ENCODE results near the gene MMP13. TPM values are rescaled to one million over a fixed set of nuclear protein-coding genes. Genes with fewer than 3 reads are reported as not detected.
"Not testable (repeated sequence)": the region's sequence is repeated elsewhere in the genome, so short reads cannot be mapped to it uniquely, and the experiment has no call there.

The MMP13 gene
- total and polyA plus RNA-seq, 2 donors (not counting 1 experiment from before 2014, with no cell fraction given) = not detected

GRCh38 chr11:102974552-102975280, 19.2 kb upstream of the MMP13 start:
- H3K9ac ChIP-seq (ENCODE audit: low read length) = no peak overlapping the region
- H3K27me3 ChIP-seq (replicated peaks in 1 of 4; ENCODE audit: control extremely low read depth in 1 of 4, control insufficient read depth in 3 of 4, insufficient read depth in 4 of 4, low read length in 3 of 4) = peaks cover 0 to 3% (median 0%) of the 10 kb centered on the region in 4 experiments
- intact Hi-C loops (cut with micrococcal nuclease) = no loop called here
- H4K20me1 ChIP-seq (ENCODE audit: control insufficient read depth, insufficient read depth, low read length, poor library complexity, severe bottlenecking) = no peaks in the 10 kb centered on the region
- ATAC-seq (ENCODE audit: low read depth) (no peak), DNase-seq (no peak)
- no peaks in the 10 kb centered on the region for H3K9me3 Mint-ChIP-seq (ENCODE audit: insufficient read depth)
- H3K4me2 ChIP-seq (replicated peaks; ENCODE audit: low read depth, low read length, poor library complexity, severe bottlenecking) = no peak overlapping the region
- H3K4me1 Mint-ChIP-seq = no peaks in the 10 kb centered on the region
- H2AFZ ChIP-seq (ENCODE audit: insufficient read depth, low read depth, low read length, poor library complexity, severe bottlenecking) = no peak overlapping the region
- no peaks in the 10 kb centered on the region for H3K79me2 ChIP-seq (ENCODE audit: control insufficient read depth, insufficient read depth, low read length)
- H3K27me3 Mint-ChIP-seq = peaks cover 26% of the 10 kb centered on the region
- no peak overlapping the region for H3K27ac ChIP-seq (ENCODE audit: low read length in 2 of 2)
- H3K4me3 Mint-ChIP-seq = no peak overlapping the region
- H3K4me3 ChIP-seq (ENCODE audit: control extremely low read depth in 1 of 5, extremely low read depth in 1 of 5, insufficient read depth in 1 of 5, low read depth in 2 of 5, low read length in 4 of 5) = no peak overlapping the region
- H3K9me3 ChIP-seq (ENCODE audit: control extremely low read depth in 1 of 3, control insufficient read depth in 2 of 3, insufficient read depth in 1 of 3, low read length in 2 of 3) = no peaks in the 10 kb centered on the region
- WGBS (ENCODE audit: insufficient coverage) = no CpG with 5 or more reads among the region's 5 CpGs
- H3K27ac Mint-ChIP-seq = no peak overlapping the region
- TF ChIP-seq EZH2 (IDR thresholded peaks at IDR 0.05; ENCODE audit: borderline replicate concordance, insufficient read depth, low read depth, low read length, poor library complexity, severe bottlenecking) (no peak), CTCF (IDR thresholded peaks at IDR 0.05) (no peak)
- ChIA-PET CTCF (no interaction called here), POLR2A (no interaction called here)
- H3K4me1 ChIP-seq (ENCODE audit: control insufficient read depth in 2 of 2, insufficient read depth in 2 of 2, low read length in 2 of 2) = no peaks in the 10 kb centered on the region
- H3K36me3 ChIP-seq (replicated peaks in 1 of 2; ENCODE audit: control extremely low read depth in 1 of 2, control insufficient read depth in 1 of 2, extremely low read depth in 1 of 2, insufficient read depth in 2 of 2, low read length in 1 of 2) = no peaks in the 10 kb centered on the region

- CTCF ChIA-PET; H3K27ac Mint-ChIP-seq; H3K9me3 Mint-ChIP-seq (ENCODE audit: insufficient read depth); H3K4me1 ChIP-seq (ENCODE audit: control insufficient read depth in 2 of 2, insufficient read depth in 2 of 2, low read length in 2 of 2); POLR2A ChIA-PET; H3K9ac ChIP-seq (ENCODE audit: low read length); intact Hi-C loops (cut with micrococcal nuclease); H3K27me3 ChIP-seq (replicated peaks in 1 of 4; ENCODE audit: control extremely low read depth in 1 of 4, control insufficient read depth in 3 of 4, insufficient read depth in 4 of 4, low read length in 3 of 4); H3K9me3 ChIP-seq (ENCODE audit: control extremely low read depth in 1 of 3, control insufficient read depth in 2 of 3, insufficient read depth in 1 of 3, low read length in 2 of 3); H3K36me3 ChIP-seq (replicated peaks in 1 of 2; ENCODE audit: control extremely low read depth in 1 of 2, control insufficient read depth in 1 of 2, extremely low read depth in 1 of 2, insufficient read depth in 2 of 2, low read length in 1 of 2); H3K4me1 Mint-ChIP-seq; DNase-seq; ATAC-seq (ENCODE audit: low read depth); H4K20me1 ChIP-seq (ENCODE audit: control insufficient read depth, insufficient read depth, low read length, poor library complexity, severe bottlenecking); H2AFZ ChIP-seq (ENCODE audit: insufficient read depth, low read depth, low read length, poor library complexity, severe bottlenecking); H3K4me2 ChIP-seq (replicated peaks; ENCODE audit: low read depth, low read length, poor library complexity, severe bottlenecking); H3K79me2 ChIP-seq (ENCODE audit: control insufficient read depth, insufficient read depth, low read length); H3K27ac ChIP-seq (ENCODE audit: low read length in 2 of 2); H3K4me3 Mint-ChIP-seq; H3K4me3 ChIP-seq (ENCODE audit: control extremely low read depth in 1 of 5, extremely low read depth in 1 of 5, insufficient read depth in 1 of 5, low read depth in 2 of 5, low read length in 4 of 5): not testable (repeated sequence)
- H3K27me3 Mint-ChIP-seq = peaks cover 29% of the 10 kb centered on the region
- WGBS (ENCODE audit: insufficient coverage) = no CpG with 5 or more reads among the region's 2 CpGs
Measured at GRCh38 chr11:102973698-102974097, 18.2 kb upstream of the MMP13 start.

All from B cell (primary cell).